ENCODE measurements around the gene CUL4A.

GRCh38 chr13:113183450-113184129, 25.8 kb upstream of the CUL4A start:
- TF ChIP-seq CTCF (IDR thresholded peaks at IDR 0.05) (no peak), EZH2 (IDR thresholded peaks at IDR 0.05) (no peak)

Data from neural progenitor cell (in vitro differentiated cells).